Left hindlimb (tissue), 1 donor: ENCODE measurements around the gene GSTM3.
"Not testable (repeated sequence)": the region's sequence is repeated elsewhere in the genome, so short reads cannot be mapped to it uniquely, and the experiment has no call there.

ENCODE experiments used
- DNase-seq: peaks from one replicate; pipeline ENCODE4 v3.0.0-alpha.2; 2018

The GSTM3 gene

DNA sequence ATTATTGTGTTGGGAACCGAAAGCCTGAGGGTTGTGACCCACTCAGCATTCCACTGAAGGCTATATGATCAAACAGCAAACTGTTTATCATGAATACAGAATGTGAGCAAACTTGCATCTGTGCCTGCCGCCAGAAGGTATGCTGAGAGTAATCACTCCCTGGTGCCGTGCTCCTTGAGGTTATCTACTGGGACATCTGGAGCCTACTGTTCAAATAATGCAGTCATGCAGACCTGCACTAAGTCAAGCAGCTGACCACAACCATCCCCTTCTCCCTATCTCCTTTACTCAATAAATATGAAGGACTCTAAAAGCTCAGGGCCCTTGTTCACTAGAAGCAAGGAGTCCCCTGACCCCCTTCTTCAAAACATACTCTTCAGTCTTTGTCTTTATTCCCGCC, 15.3 kb downstream of the GSTM3 start:
- no peak for DNase-seq

DNA sequence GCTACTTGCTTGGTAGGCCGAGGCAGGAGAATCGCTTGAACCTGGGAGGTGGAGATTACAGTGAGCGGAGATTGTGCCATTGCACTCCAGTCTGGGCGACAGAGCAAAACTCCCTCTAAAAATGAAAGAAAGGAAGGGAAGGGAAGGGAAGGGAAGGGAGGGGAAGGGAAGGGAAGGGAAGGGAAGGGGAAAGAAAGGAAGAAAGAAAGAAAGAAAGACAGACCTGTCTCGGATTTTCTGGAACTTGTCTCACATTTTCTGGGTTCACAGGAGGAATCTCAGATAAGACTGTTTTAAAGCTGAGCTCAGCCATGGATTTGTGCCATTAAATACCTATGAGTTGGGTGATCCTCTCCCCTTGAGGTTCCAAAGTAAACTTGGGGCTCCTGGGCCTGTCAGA, 15.9 kb downstream of the GSTM3 start:
- no peak for DNase-seq

DNA sequence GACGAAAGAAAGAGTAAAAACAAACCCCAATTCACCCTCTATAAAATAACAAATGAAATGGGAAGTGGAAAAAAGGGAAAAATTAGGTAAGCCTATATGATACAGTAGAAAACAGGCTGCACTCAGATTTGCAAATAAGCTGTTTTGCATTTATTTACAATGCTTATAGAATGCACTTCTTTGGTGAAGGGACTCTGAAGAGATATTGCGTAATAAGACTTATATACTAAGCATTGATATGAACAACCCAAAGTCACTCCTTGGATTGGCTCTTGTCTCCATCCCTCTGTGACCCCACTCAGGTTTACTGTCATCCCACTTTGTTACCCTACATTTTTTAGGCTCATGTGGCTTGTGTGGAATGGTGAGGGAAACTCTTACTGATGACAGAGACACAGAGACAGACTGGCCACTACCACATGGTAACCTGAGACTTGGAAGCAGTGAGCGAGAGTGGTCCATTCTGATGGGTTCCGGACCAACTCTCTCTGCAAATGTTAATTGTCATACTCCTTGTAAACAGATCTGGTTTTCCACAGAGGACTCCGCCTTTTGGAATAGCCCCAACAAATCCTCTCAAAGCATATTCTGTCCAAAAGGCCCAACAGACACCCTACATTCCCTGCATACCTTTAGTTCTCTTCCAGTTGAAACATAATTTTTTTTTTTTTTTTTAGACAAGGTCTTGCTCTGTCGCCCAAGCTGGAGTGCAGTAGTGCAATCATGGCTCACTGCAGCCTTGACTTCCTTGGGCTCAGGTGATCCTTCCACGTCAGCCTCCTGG, 17.7 kb downstream of the GSTM3 start:
- no peak for DNase-seq

DNA sequence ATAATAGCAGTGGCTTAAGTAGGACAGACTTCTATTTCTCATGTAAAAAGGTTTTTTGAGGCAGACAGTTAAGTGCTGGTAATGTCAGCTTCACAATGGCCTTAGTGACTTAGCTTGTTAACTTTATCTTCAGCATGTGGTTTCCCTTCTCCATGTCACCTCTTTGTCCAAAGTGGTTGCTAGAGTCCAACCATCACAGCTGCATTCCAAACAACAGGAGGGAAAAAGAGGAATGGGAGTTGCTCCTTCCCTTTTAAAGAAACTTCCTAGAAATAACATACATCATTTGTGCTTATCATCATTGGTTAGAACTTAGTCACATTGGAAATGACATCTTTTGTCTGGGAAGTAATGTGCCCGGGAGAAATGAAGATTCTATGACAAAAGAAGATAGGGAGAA, 18.9 kb downstream of the GSTM3 start:
- DNase-seq, result no peak

DNA sequence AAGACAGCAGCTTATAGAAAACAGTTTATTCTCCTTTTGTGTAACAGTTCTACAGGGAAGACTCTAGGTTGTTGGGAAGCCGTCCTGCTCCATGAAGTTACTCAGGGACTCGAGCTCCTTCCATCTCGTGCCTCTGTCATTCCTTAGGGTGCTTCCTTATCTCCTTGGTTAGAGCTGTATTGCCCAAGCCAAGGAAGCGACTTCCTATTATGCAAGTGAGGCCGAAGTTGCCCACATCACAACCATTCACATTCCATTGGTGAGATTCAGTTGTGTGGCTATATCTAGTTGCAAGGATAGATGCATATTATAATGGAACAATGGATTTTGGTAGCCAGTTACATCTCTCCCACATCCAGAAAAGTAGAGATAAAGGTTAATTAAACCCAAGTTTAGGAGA, 19.8 kb downstream of the GSTM3 start:
- no peak for DNase-seq

DNA sequence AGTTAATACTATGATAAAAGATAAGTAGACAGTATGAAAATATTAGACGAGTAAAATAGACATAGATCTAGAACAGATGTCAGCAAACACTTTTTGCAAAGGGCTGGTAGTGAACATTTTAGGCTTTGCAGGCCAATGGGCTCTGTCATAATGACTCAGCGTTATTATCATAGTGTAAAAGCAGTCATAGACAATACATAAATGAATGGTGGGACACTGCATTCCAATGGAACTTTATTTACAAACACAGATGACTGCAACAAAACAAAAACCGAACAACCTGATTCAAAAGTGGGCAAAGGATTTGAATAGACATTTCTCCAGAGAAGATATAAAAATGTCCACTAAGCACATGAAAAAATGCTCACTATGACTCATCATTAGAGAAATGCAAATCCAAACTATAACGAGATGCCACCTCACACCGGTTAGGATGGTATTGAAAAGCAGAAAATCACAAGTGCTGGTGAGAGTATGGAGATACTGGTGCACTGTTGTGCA, 21.5 kb downstream of the GSTM3 start:
- DNase-seq, result no peak

DNA sequence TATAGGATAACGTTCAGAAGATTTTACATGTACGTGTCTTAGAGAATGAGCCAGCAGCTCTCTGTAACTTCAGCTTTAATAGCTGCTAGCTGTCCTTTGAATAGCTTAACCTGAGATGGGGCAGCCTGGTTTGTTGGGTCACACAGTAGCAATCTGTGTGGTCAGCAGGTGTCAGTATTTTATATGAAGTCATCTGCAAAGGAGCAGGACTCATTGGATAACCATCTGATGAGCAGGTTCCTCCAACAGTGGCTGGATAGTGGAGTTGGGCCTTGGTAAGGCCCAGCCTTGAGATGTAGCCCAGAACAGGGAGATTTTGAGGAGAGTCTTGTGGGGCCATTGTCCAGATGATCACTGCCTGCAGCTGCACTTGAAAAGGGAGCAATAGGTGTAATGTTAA, 22.3 kb downstream of the GSTM3 start:
- DNase-seq, result no peak

DNA sequence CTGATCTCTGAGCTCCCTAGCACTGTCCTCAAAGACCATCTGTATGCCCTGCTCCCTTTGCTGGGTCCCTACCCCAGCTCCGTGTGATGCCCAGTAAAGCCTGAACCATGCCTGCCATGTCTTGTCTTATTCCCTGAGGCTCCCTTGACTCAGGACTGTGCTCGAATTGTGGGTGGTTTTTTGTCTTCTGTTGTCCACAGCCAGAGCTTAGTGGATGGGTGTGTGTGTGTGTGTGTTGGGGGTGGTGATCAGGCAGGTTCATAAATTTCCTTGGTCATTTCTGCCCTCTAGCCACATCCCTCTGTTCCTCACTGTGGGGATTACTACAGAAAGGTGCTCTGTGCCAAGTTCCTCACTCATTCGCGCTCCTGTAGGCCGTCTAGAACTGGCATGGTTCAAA, 23.1 kb downstream of the GSTM3 start:
- no peak for DNase-seq

DNA sequence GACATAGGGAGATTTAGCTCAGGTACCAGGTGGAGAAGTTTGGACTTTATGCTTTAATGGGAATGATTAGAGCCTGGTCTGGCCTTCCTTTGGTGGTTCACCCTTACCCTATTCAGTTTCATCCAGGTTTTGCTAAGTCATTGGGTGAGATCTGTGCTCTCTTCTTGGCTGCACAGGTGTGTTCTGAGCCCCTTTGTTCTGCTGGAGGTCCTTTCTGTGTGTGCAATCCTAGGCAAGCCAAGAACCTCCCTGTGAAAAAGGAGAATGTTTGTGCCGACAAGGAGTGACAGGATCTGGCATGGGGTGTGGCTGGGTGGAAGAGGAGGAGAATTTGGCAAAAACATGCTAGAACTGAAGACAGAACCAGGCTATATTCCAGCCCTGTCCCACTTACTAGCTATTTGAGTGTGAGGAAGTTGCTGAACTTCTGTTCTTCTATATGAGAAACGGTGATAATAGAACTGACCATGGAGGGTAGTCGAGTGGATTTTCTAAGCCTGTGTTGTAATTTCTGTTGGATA, 24.2 kb downstream of the GSTM3 start:
- no peak for DNase-seq

DNA sequence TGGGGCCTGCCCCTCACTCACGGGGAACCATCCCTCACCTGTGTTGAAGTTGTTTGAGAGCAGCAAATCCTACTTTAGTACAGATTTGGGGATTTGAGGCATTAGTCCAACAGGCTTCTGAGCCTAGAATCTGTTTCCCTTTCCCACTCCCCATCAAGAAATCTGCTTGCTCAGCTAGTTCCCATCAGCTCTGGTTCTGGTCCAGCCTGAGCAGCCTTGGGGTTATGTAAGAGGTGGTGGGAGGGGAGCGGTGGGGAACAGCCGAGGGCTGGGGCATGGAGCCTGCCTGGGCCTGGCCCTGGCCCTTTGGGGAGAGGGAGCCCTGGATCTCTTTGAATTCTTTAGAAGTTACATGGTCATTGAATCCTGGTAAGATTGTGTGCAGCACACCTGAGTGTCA, 24.7 kb downstream of the GSTM3 start:
- no peak for DNase-seq

DNA sequence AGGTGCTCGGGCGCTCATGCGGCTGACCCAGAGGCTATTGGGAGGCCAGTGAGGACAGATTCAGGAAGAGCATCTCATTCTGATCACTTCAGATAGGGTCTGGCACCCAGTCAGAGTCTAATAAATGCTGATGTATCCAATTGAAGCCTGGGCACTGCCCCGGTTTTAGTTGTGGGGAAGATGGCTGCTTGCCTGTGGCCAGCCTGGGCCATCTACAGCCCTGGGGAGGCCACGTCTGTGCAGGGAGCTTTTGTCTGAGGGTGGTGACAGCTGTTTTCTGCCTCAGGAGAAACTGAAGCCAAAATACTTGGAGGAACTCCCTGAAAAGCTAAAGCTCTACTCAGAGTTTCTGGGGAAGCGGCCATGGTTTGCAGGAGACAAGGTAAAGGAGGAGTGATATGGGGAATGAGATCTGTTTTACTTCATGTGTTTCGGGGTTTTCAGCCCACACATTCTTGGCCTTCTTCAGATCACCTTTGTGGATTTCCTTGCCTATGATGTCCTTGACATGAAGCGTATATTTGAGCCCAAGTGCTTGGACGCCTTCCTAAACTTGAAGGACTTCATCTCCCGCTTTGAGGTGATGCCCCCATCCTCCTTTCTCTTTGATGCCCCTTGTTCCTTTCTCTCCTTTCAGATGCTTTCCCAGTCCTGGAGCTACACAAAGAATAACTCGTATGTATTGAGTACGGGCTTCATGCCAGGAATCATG, 26.0 kb downstream of the GSTM3 start:
- DNase-seq, result no peak

DNA sequence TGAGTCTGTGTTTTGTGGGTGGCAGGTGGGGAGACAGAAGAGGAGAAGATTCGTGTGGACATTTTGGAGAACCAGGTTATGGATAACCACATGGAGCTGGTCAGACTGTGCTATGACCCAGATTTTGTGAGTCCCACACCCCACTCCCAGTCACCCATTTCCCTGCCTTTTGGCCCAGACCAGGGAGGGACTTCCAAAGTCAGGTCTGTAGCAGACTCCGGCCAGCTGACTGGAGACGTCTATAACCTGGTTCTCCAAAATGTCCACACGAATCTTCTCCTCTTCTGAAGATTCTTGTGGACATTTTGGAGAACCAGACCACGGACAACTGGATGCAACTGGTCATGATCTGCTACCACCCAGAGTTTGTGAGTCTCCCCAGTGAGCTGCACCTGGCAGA, 27.2 kb downstream of the GSTM3 start:
- no peak for DNase-seq

DNA sequence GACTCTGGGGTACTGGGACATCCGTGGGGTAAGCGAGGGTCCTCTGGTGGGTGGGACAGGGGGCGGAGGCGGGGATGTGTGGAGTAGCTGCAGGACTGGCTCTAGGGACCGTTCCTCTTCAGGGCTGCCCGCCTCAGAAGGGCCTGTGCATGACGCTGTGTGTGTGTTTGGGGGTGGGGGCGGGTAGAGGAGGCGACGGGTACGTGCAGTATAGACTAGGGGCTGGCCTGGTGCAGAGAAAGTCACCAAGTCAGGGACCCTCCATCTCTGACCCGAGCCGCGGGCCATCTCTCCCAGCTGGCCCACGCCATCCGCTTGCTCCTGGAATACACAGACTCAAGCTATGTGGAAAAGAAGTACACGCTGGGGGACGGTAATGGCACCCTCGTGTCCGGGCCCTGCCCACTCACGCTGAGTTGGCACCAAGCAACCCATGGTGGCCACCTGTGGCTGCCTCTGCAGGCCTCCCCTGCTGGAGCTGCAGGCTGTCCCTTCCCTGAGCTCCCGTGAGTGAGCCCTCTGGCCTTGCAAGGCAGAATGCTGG, 28.4 kb downstream of the GSTM3 start:
- DNase-seq, result no peak

DNA sequence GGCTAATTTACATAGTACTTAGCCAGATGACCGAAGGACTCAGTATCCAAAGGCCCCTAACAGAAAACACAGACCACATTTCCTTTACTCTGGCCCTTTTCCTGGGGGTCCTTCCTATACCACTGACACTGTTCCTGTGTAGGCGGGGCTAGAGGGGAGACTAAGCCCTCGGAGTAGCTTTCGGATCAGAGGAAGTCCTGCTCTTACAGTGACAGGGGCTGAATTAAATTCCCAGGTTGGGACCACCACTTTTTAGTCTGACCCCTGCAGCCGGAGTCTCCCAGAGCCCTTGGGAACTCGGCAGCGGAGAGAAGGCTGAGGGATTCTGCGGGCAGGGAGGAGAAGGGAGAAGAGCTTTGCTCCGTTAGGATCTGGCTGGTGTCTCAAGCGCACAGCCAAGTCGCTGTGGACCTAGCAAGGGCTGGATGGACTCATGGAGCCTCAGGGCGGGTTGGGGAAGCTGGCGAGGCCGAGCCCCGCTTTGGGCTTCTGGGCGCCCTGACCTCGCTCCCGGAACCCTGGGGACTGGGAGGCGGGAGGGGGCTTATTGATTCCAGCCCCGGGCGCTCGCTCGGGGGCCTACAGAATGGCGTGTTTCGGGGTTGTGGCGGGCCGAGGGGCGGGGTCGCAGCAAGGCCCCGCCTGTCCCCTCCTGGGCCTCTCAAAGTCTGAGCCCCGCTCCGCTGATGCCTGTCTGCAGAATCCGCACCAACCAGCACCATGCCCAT, 29.1 kb downstream of the GSTM3 start, which contains the start of gene GSTM5:
TSS of gene GSTM5 (plus strand) at position 659 of the 728 bp plus-strand sequence. CDS start at position 721, 62 bp downstream.
- peak; percentile 56 for DNase-seq

DNA sequence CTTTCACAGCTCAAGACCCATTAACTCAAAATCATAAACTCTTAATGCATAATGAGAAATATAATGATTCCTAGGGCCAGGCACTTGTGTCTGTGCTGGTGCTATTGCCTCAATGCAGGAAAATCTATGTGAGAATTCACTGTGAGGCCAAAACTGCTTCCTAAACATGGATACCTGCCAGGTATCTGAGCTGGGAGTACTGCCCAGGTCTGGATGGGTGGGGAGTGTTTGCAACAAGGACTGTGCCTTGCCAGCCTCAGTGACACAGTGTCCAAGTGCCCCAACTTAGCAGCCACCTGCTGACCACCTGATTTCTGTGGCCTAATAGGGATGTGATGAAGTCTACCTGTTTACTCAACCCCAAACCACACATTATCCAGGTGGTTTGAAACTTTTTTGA, 31.0 kb downstream of the GSTM3 start:
- not testable (repeated sequence) for DNase-seq

DNA sequence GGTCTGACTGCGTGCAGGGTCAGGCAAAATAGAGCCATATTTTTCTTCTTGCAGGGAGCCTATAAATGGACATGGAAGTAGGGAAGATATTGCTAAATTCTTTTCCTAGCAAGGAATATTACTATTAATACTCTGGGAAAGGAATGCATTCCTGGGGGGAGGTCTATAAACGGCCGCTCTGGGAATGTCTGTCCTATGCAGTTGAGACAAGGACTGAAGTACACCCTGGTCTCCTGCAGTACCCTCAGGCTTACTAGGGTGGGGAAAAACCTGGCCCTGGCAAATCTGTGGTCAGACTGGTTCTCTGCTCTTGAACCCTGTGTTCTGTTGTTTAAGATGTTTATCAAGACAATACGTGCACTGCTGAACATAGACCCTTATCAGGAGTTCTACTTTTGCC, 31.9 kb downstream of the GSTM3 start:
- DNase-seq, result not testable (repeated sequence)

DNA sequence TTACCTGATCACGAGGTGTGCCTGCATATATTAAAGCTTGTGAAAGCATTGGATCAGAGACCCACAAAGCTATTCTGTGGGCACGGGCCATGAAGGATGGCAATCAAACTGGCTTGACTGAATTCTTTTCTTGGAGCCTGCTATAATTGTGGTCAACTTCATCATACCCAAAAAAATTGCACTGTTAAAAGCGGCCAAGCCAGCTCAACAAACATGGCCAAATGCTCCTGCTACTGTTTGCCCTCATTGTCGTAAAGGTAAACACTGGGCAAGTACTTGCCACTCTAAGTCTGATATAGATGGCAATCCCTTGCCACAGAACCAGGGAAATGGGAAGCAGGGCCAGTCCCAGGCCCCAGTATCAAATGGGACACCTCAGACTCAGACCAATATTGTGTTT, 35.4 kb downstream of the GSTM3 start:
- no peak for DNase-seq

DNA sequence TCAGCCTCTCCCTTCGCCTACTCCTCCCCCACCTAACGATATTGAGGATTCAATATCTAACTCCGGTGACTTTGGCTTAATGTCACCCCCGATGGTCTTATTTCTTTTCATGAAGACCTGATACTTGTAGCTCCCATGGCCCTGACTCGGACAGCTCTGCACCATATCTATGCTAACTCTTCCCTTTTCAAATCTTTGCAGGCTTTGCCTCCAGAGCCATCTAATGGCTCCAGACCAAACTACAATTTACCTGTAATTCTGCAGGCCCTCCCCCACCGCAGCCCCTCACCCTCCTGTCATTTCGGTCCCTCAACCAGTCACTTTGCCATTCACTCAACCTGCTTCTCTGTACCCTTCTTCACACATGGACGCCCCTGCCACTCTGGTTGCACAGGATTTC, 36.7 kb downstream of the GSTM3 start:
- no peak for DNase-seq

DNA sequence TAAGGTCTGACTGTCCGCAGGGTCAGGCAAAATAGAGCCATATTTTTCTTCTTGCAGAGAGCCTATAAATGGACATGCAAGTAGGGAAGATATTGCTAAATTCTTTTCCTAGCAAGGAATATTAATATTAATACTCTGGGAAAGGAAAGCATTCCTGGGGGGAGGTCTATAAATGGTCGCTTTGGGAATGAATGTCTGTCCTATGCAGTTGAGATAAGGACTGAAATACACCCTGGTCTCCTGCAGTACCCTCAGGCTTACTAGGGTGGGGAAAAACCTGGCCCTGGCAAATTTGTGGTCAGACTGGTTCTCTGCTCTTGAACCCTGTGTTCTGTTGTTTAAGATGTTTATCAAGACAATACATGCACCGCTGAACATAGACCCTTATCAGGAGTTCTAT, 37.9 kb downstream of the GSTM3 start:
- DNase-seq, result not testable (repeated sequence)

DNA sequence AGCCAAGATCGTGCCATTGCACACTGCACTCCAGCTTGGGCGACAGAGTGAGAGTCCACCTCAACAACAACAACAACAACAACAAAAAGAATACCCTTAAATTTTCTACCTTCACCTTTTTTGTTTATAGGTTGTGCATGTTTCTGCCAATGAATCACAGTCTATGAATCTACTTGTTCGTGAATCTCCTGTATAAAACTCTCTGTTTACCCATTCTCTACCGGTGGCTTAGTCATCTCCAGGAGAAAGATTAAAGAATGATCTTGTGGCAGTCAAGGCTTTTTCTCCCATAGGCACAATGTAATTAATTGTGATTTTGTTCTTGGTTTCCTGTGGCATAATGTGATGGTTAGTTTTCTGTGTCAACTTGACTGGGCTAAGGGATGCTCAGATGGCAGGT, 43.0 kb downstream of the GSTM3 start:
- not testable (repeated sequence) for DNase-seq

DNA sequence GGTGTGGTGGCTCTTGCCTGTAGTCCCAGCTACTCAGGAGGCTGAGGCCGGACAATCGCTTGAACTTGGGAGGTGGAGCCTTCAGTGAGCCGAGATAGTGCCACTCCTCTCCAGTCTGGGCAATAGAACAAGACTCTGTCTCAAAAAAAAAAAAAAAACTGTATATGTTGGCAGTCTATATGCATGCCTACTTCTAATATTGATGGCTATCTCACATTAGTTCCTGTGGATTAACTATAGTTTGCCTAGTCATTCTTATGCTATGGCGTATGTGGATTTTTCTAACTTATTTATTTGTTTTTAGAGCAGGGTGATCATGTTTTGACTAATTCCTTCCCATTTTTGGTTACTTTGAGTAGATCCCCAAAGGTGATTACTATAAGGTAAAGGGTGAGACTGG, 43.8 kb downstream of the GSTM3 start:
- no peak for DNase-seq

DNA sequence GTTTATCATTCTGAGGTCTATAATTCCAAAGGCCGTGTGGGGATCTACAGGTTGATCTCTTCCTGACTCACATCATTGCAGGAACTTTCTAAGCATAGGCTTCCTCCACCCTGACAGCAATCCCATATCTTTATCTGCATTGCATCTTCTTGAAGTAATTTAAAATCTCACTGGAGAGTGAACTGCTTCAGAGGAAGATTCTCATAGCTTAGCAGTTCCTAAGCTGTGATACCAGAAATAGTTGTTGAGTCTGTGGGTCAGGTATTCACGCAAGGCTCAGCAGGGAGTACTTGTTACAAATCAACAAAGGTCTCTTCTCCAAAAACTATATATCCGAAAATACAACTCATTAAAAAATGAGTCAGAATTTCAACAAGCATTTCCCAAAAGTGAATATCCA, 45.7 kb downstream of the GSTM3 start:
- DNase-seq, result not testable (repeated sequence)

DNA sequence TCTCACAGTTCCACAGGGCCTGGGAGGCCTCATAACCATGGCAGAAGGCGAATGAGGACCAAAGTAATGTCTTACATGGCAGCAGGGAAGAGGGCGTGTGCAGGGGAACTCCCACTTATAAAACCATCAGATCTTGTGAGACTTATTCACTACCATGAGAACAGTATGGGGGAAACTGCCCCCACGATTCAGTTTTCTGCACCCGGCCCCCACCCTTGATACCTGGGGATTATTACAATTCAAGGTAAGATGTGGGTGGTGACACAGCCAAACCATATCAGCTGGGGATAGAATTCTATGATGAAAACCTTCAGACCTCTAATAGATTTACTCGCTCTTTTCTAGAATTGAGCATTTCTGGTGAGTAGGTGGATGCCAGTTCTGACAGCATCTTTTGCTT, 46.4 kb downstream of the GSTM3 start:
- not testable (repeated sequence) for DNase-seq
